Measurements from ENCODE around the gene MUC12. TPM values are rescaled to one million over a fixed set of nuclear protein-coding genes. Genes with fewer than 3 reads are reported as not detected.

The MUC12 gene
- total and polyA plus RNA-seq, 4 donors, result 0.16 TPM; not detected in 3

GRCh38 chr7:100949933-100950443, 19.4 kb upstream of the MUC12 start:
- 61% methylated on average over 15 of the region's 15 CpGs for WGBS
- H3K4me3 ChIP-seq (ENCODE audit: low read depth in 1 of 3, low read length in 3 of 3), result peak overlapping the region in 2 of 3 donors; percentile 50 to 60
- DNase-seq (ENCODE audit: low spot score), result no peak

GRCh38 chr7:100951172-100951571, 18.2 kb upstream of the MUC12 start:
- Histone ChIP-seq H3K27ac (ENCODE audit: low read depth in 1 of 2, low read length in 2 of 2) (no peak overlapping the region), H3K9ac (ENCODE audit: low read depth in 1 of 2, low read length in 2 of 2) (no peak overlapping the region), H3K9me3 (ENCODE audit: control insufficient read depth in 4 of 4, low read length in 3 of 4) (no peaks in the 10 kb centered on the region), H3K36me3 (ENCODE audit: control insufficient read depth in 4 of 4, insufficient read depth in 3 of 4, low read depth in 1 of 4, low read length in 3 of 4) (no peaks in the 10 kb centered on the region), H3K27me3 (ENCODE audit: control insufficient read depth in 4 of 4, insufficient read depth in 4 of 4, low read length in 3 of 4) (no peaks in the 10 kb centered on the region), H3K4me1 (ENCODE audit: control insufficient read depth in 4 of 4, insufficient read depth in 4 of 4, low read length in 3 of 4) (peaks cover 0 to 10% (median 2%) of the 10 kb centered on the region in 4 donors), H3K4me3 (ENCODE audit: low read depth in 1 of 3, low read length in 3 of 3) (no peak overlapping the region)
- TF ChIP-seq CTCF (IDR thresholded peaks at IDR 0.05; ENCODE audit: low read depth, low read length, missing input control) (no peak), SP1 (IDR thresholded peaks at IDR 0.05) (no peak), FOXA1 (IDR thresholded peaks at IDR 0.05) (no peak), EGR1 (IDR thresholded peaks at IDR 0.05; ENCODE audit: low read depth in 2 of 2) (no peak), ZBTB33 (IDR thresholded peaks at IDR 0.05) (no peak), HNF4G (IDR thresholded peaks at IDR 0.05) (no peak), ATF3 (IDR thresholded peaks at IDR 0.05) (no peak), TAF1 (conservative IDR thresholded peaks at IDR 0.05) (no peak), FOXA2 (IDR thresholded peaks at IDR 0.05) (no peak), RXRA (IDR thresholded peaks at IDR 0.05) (no peak), RAD21 (IDR thresholded peaks at IDR 0.05) (no peak), MAX (IDR thresholded peaks at IDR 0.05) (no peak), YY1 (IDR thresholded peaks at IDR 0.05) (no peak), REST (IDR thresholded peaks at IDR 0.05) (no peak), GABPA (IDR thresholded peaks at IDR 0.05 in 1 of 2, conservative IDR thresholded peaks at IDR 0.05 in 1 of 2) (no peak), NR2F2 (IDR thresholded peaks at IDR 0.05) (no peak), HNF4A (conservative IDR thresholded peaks at IDR 0.05) (no peak), JUND (IDR thresholded peaks at IDR 0.05) (no peak)
- no peak for DNase-seq (ENCODE audit: low spot score)
- 73% methylated on average over 6 of the region's 6 CpGs for WGBS

More at GRCh38 chr7:100949933-100950443, 19.4 kb upstream of the MUC12 start:
- H3K9ac ChIP-seq (ENCODE audit: low read depth in 1 of 2, low read length in 2 of 2), result peak overlapping the region in 1 of 2 donors; percentile 50
- TF ChIP-seq FOXA1 (IDR thresholded peaks at IDR 0.05) (no peak), MAX (IDR thresholded peaks at IDR 0.05) (no peak), RAD21 (IDR thresholded peaks at IDR 0.05) (no peak)
- H3K36me3 ChIP-seq (ENCODE audit: control insufficient read depth in 4 of 4, insufficient read depth in 3 of 4, low read depth in 1 of 4, low read length in 3 of 4), result no peaks in the 10 kb centered on the region
- no peaks in the 10 kb centered on the region for H3K27me3 ChIP-seq (ENCODE audit: control insufficient read depth in 4 of 4, insufficient read depth in 4 of 4, low read length in 3 of 4)
- no peaks in the 10 kb centered on the region for H3K9me3 ChIP-seq (ENCODE audit: control insufficient read depth in 4 of 4, low read length in 3 of 4)
- H3K4me1 ChIP-seq (ENCODE audit: control insufficient read depth in 4 of 4, insufficient read depth in 4 of 4, low read length in 3 of 4), result peaks cover 0 to 10% (median 2%) of the 10 kb centered on the region in 4 donors
- peak overlapping the region; percentile 68 to 81 for H3K27ac ChIP-seq (ENCODE audit: low read depth in 1 of 2, low read length in 2 of 2)

Data from liver (tissue), 9 donors.